K562 (cell line): ENCODE measurements around the gene TBCC. TPM values are rescaled to one million over a fixed set of nuclear protein-coding genes. Genes with fewer than 3 reads are reported as not detected.

ENCODE experiments used
- CREM ChIP-seq: IDR thresholded peaks from 2 replicates; pipeline ENCODE4 v1.6.1; 2014; ENCODE audit warnings: antibody characterized with exemption, low read depth
- DACH1 ChIP-seq: fragments of 450-650 bp; IDR thresholded peaks from 2 replicates; pipeline ENCODE4 v1.6.1; 2018; ENCODE audit not compliant: partially characterized antibody
- HEY1 ChIP-seq: fragments of 250-450 bp; sonication (Bioruptor Pico); IDR thresholded peaks from 2 replicates; pipeline ENCODE4 v1.5.0; 2020; ENCODE audit warnings: mild to moderate bottlenecking, moderate library complexity, borderline replicate concordance
- KDM1A ChIP-seq, 2 experiments: fragments of 450-650 bp; IDR thresholded peaks; 2 replicates each; pipeline ENCODE4 v1.6.1; 2016; ENCODE audit warnings: mild to moderate bottlenecking in 2 of 2
- KLF13 ChIP-seq: fragments of 450-650 bp; IDR thresholded peaks from 2 replicates; pipeline ENCODE4 v1.6.1; 2016; ENCODE audit warnings: missing genetic modification characterization, low read depth, mild to moderate bottlenecking, missing compliant biosample characterization, moderate library complexity, borderline replicate concordance
- PHF8 ChIP-seq: fragments of 200-600 bp; sonication (generic); IDR thresholded peaks from 2 replicates; pipeline ENCODE4 v1.6.1; 2012; ENCODE audit warnings: mixed run types, mild to moderate bottlenecking, inconsistent platforms, low read length, moderate library complexity, borderline replicate concordance
- POLR2A ChIP-seq: fragments of 450-650 bp; conservative IDR thresholded peaks from 2 replicates; pipeline ENCODE4 v1.6.1; 2016
- POLR3G ChIP-seq: IDR thresholded peaks from 2 replicates; pipeline ENCODE4 v1.6.1; 2011; ENCODE audit not compliant: insufficient read length, insufficient replicate concordance; ENCODE audit errors: extremely low read depth
- RAD51 ChIP-seq: fragments of 450-650 bp; IDR thresholded peaks from 2 replicates; pipeline ENCODE4 v1.7.1; 2016; ENCODE audit warnings: low read depth, mild to moderate bottlenecking, borderline replicate concordance
- SMARCA4 ChIP-seq: fragments of 450-650 bp; IDR thresholded peaks from 2 replicates; pipeline ENCODE4 v1.6.1; 2016
- SPI1 ChIP-seq: IDR thresholded peaks from 2 replicates; pipeline ENCODE4 v1.6.1; 2011; ENCODE audit warnings: low read depth, low read length, control low read depth, borderline replicate concordance
- TAF15 ChIP-seq: fragments of 200-400 bp; formaldehyde crosslinking; IDR thresholded peaks from 2 replicates; pipeline ENCODE4 v1.6.1; 2017; ENCODE audit warnings: mild to moderate bottlenecking, low read depth, low read length, moderate library complexity
- ZNF561 ChIP-seq: fragments of 450-650 bp; formaldehyde crosslinking; conservative IDR thresholded peaks from 2 replicates; pipeline ENCODE4 v1.4.0; 2020; ENCODE audit warnings: mild to moderate bottlenecking, moderate library complexity
- ZNF75A ChIP-seq: fragments of 450-650 bp; formaldehyde crosslinking; IDR thresholded peaks from 2 replicates; pipeline ENCODE4 v1.4.0; 2020; ENCODE audit warnings: mild to moderate bottlenecking
- polyA plus RNA-seq, 8 experiments: library from polyadenylated mRNA; depleted of rRNA in 4 of 8; stranded (reverse) in 5 of 8; unstranded in 3 of 8; fragments of >200 nt; fragmentation: Nextera tagmentation in 2 of 8; fragmentation: Illumina TruSeq in 1 of 8; extraction: Ambion mirVana in 2 of 8; extraction: Trizol in 1 of 8; gene quantifications; 2 replicates each; pipeline versions ENCODE4 v1.2.1 to v1.2.3, GENCODE V29; 2011 to 2014; ENCODE audit warnings: inconsistent platforms in 1 of 8, missing spikeins in 1 of 8
- total RNA-seq, 7 experiments: library from RNA; depleted of rRNA in 6 of 7; stranded (reverse); fragments of >200 nt in 6 of 7; fragmentation: Illumina TruSeq in 2 of 7; extraction: Trizol in 2 of 7; gene quantifications; 2 replicates each; pipeline versions ENCODE4 v1.2.1 to v1.2.3, GENCODE V29; 2011 to 2021; ENCODE audit warnings: low replicate concordance in 1 of 7
- TF ChIP-seq, protein P1 (sequence below): sonication (generic); formaldehyde crosslinking; IDR thresholded peaks from 2 replicates; pipeline ENCODE4 v1.8.0; 2023; ENCODE audit warnings: missing genetic modification reagents, mild to moderate bottlenecking, borderline replicate concordance
- TF ChIP-seq, protein P2 (sequence below): fragments of 200-800 bp; sonication (Bioruptor generic); IDR thresholded peaks from 2 replicates; pipeline ENCODE4 v1.6.1; 2017; ENCODE audit warnings: missing genetic modification characterization, missing compliant biosample characterization
- TF ChIP-seq, protein P3 (sequence below): sonication (generic); formaldehyde crosslinking; IDR thresholded peaks from 2 replicates; pipeline ENCODE4 v1.8.1; 2023; ENCODE audit warnings: mild to moderate bottlenecking, missing genetic modification reagents
- TF ChIP-seq, protein P4 (sequence below): sonication (generic); formaldehyde crosslinking; IDR thresholded peaks from 2 replicates; pipeline ENCODE4 v1.8.0; 2022; ENCODE audit warnings: mild to moderate bottlenecking, missing genetic modification reagents

Gene TBCC
- total and polyA plus RNA-seq, 9 of the 15 experiments (the other 6 are each of a cell fraction or from before 2014, with no cell fraction given): 2.8 to 34.1 (median 23.3) TPM

GRCh38 chr6:42746463-42747391, 824 bp upstream of the TBCC start (continued):
- TF ChIP-seq, protein P1, sequence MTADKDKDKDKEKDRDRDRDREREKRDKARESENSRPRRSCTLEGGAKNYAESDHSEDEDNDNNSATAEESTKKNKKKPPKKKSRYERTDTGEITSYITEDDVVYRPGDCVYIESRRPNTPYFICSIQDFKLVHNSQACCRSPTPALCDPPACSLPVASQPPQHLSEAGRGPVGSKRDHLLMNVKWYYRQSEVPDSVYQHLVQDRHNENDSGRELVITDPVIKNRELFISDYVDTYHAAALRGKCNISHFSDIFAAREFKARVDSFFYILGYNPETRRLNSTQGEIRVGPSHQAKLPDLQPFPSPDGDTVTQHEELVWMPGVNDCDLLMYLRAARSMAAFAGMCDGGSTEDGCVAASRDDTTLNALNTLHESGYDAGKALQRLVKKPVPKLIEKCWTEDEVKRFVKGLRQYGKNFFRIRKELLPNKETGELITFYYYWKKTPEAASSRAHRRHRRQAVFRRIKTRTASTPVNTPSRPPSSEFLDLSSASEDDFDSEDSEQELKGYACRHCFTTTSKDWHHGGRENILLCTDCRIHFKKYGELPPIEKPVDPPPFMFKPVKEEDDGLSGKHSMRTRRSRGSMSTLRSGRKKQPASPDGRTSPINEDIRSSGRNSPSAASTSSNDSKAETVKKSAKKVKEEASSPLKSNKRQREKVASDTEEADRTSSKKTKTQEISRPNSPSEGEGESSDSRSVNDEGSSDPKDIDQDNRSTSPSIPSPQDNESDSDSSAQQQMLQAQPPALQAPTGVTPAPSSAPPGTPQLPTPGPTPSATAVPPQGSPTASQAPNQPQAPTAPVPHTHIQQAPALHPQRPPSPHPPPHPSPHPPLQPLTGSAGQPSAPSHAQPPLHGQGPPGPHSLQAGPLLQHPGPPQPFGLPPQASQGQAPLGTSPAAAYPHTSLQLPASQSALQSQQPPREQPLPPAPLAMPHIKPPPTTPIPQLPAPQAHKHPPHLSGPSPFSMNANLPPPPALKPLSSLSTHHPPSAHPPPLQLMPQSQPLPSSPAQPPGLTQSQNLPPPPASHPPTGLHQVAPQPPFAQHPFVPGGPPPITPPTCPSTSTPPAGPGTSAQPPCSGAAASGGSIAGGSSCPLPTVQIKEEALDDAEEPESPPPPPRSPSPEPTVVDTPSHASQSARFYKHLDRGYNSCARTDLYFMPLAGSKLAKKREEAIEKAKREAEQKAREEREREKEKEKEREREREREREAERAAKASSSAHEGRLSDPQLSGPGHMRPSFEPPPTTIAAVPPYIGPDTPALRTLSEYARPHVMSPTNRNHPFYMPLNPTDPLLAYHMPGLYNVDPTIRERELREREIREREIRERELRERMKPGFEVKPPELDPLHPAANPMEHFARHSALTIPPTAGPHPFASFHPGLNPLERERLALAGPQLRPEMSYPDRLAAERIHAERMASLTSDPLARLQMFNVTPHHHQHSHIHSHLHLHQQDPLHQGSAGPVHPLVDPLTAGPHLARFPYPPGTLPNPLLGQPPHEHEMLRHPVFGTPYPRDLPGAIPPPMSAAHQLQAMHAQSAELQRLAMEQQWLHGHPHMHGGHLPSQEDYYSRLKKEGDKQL (CRISPR knock-in tag): peak; percentile 75
- TF ChIP-seq POLR2A (peak; percentile 91), ZNF561 (no peak), KLF13 (tag) (peak; percentile 55; the same call in 1 of the 2 replicates), POLR3G (no peak), DACH1 (no peak), KDM1A (IDR thresholded peaks at IDR 0.05) (peak in 1 of 2 experiments; percentile 53; a peak in 1 of 4 replicates), SPI1 (peak; percentile 97), RAD51 (no peak), HEY1 (CRISPR knock-in tag) (no peak), TAF15 (no peak), SMARCA4 (no peak), PHF8 (peak; percentile 72; the same call in 1 of the 2 replicates), CREM (peak; percentile 53), ZNF75A (0 out of 2 replicates have a peak, but pooled peaks have one; percentile 36)
- TF ChIP-seq, protein P2, sequence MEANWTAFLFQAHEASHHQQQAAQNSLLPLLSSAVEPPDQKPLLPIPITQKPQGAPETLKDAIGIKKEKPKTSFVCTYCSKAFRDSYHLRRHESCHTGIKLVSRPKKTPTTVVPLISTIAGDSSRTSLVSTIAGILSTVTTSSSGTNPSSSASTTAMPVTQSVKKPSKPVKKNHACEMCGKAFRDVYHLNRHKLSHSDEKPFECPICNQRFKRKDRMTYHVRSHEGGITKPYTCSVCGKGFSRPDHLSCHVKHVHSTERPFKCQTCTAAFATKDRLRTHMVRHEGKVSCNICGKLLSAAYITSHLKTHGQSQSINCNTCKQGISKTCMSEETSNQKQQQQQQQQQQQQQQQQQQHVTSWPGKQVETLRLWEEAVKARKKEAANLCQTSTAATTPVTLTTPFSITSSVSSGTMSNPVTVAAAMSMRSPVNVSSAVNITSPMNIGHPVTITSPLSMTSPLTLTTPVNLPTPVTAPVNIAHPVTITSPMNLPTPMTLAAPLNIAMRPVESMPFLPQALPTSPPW (CRISPR knock-in tag): peak; percentile 79
- TF ChIP-seq, protein P3, sequence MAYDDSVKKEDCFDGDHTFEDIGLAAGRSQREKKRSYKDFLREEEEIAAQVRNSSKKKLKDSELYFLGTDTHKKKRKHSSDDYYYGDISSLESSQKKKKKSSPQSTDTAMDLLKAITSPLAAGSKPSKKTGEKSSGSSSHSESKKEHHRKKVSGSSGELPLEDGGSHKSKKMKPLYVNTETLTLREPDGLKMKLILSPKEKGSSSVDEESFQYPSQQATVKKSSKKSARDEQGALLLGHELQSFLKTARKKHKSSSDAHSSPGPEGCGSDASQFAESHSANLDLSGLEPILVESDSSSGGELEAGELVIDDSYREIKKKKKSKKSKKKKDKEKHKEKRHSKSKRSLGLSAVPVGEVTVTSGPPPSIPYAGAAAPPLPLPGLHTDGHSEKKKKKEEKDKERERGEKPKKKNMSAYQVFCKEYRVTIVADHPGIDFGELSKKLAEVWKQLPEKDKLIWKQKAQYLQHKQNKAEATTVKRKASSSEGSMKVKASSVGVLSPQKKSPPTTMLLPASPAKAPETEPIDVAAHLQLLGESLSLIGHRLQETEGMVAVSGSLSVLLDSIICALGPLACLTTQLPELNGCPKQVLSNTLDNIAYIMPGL (CRISPR knock-in tag): peak; percentile 68; the same call in 1 of the 2 replicates
- TF ChIP-seq, protein P4, sequence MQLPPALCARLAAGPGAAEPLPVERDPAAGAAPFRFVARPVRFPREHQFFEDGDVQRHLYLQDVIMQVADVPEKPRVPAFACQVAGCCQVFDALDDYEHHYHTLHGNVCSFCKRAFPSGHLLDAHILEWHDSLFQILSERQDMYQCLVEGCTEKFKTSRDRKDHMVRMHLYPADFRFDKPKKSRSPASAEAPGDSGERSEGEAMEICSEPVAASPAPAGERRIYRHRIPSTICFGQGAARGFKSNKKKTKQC (CRISPR knock-in tag): peak; percentile 44; the same call in 1 of the 2 replicates
